Right hindlimb (tissue), 1 donor: ENCODE measurements around the gene GYPA.
"Not testable (repeated sequence)": the region's sequence is repeated elsewhere in the genome, so short reads cannot be mapped to it uniquely, and the experiment has no call there.

Experiments used
- DNase-seq: peaks from one replicate; pipeline ENCODE4 v3.0.0-alpha.2; 2018

The GYPA gene

DNA sequence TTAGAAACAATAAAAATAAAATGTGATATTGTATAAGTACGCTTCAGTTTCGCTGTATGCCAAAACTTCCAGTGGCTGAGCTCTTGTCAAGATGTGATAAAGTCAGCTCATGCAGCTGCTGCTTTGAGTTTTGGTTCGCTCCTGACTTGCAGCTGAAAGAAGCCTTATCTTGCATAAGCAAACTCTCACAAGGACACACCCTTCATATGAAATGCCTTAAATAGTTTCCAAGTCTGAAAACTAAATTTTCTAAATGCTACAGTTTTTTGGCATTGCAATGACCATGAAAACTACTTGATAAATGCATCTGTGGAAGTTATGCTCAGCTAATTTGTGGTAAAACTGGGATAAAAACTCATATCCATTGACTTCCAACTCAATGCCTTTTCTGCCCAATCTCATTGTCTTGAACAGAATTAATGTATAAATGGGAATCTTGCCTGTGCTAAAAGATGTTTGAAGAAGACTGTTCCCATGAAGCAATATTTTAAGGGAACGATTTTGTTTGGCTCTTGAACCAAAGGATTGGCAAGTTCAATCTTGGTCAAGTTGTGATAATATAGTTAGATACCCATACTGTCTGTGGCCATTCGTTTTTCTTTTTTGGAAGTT is 11.7 kb downstream of the GYPA start:
- DNase-seq, result not testable (repeated sequence)

- DNase-seq, result not testable (repeated sequence)
These were observed 15.4 kb downstream of the GYPA start for GRCh38 chr4:144125109-144125508.

- DNase-seq, result not testable (repeated sequence)
These were observed 16.4 kb downstream of the GYPA start for GRCh38 chr4:144123982-144124635.

GRCh38 chr4:144123269-144123668 is 17.2 kb downstream of the GYPA start:
- DNase-seq, result not testable (repeated sequence)

DNA sequence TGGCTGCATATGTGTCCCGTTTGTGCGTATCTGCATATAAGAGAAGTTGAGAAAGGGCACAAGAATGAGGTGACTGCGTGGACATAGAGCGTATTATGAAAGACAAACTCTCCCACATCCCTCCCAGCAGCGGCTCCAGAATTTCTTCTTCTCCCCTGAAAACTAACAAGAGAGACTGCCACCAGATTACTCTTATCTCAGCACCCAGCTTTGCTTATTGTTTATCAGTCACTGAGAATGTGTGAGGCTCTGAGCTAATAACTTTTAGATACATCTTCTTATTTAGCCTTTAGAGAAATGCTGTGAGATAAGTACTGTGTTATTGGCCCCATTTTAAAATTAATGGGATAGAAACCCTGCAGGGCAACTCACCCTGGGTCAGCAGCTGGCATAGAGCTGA is 20.8 kb downstream of the GYPA start:
- DNase-seq, result not testable (repeated sequence)

DNA sequence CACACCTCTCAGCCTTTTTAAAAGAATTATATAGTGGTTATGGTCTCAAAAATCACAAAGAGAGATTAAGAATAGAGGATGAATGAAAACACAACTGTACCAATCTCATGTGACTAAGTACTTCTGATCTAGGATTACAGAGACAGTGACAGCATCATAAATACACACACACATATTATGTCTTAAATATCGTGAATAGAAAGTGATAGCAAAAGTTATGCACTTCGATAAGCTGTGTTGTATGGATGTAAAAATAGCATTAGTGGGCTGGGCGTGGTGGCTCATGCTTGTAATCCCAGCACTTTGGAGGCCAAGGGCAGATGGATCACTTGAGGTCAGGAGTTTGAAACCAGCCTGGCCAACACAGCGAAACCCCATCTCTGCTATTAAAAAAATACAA is 25.0 kb downstream of the GYPA start:
- no peak for DNase-seq

GRCh38 chr4:144113546-144113945 is 27.0 kb downstream of the GYPA start:
- no peak for DNase-seq

GRCh38 chr4:144104509-144105130 is 35.9 kb downstream of the GYPA start:
- DNase-seq, result no peak

GRCh38 chr4:144097776-144098175 is 42.7 kb downstream of the GYPA start:
- DNase-seq, result not testable (repeated sequence)

GRCh38 chr4:144093995-144094394 is 46.5 kb downstream of the GYPA start:
- not testable (repeated sequence) for DNase-seq

GRCh38 chr4:144091181-144091580 is 49.3 kb downstream of the GYPA start:
- DNase-seq, result not testable (repeated sequence)

GRCh38 chr4:144090744-144091143 is 49.8 kb downstream of the GYPA start:
- no peak for DNase-seq

- not testable (repeated sequence) for DNase-seq
These were observed 58.5 kb downstream of the GYPA start for GRCh38 chr4:144082053-144082452.

DNA sequence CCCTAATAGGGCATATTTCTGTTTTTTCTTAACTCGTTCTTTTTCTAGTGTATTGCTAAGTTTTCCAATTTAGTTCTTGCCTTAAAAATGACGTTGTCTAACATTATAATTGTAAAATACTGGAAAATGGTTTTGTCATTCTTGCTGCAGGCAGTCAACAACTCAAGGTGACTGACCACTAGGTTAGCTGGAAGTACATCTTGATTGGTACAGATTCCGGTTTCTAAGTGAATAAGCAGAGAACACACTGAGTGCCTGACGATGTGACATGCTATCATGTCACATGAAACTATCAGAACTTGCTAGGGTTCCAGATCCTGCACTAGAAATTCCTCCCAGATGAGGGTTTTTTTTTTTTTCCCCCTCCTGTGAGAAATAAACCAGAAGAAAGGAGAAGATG is 60.4 kb downstream of the GYPA start:
- not testable (repeated sequence) for DNase-seq

- DNase-seq, result not testable (repeated sequence)
These were observed 61.8 kb downstream of the GYPA start for GRCh38 chr4:144078746-144079145.

DNA sequence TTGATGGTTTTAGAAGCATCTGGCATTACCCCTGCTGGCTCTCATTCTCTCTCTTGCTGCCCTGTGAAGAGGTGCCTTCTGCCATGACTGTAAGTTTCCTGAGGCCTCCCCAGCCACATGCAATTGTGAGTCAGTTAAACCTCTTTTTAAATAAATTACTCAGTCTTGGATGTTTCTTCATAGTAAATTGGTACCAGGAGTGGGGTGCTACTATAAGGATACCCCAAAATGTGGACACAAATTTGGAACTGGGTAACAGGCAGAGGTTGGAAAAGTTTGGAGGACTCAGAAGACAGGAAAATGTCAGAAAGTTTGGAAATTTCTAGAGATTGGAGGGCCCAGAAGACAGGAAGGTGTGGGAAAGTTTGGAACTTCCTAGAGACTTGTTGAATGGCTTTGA is 79.0 kb downstream of the GYPA start:
- not testable (repeated sequence) for DNase-seq

DNA sequence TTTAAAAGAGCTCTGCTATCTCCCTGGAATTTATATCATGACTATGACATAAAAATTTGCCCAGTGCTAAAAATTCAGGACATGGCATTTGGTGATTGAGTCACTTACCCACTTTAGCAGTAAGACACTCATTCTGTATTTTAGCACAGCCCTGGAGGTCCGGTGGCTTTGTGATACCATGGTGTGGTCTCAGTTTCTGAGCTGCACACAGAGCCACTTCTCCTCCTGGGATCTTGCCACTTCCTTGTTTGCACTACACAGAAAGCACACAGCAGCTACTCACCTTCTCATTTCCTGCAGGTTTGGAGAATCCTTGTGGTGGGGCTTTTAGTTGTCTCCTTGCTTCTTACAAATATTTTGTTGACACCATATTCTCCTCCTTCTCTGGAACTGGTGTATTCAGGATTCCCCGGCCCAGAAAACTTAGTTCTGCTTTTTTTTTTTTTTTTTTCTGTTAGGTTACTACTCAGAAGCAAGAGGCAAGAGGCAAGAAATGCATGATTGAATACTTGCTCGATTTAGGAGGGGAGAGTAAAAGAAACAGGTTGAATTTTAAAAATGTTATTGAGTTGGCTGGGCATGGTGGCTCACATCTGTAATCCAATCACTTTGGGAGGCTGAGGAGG is 80.2 kb downstream of the GYPA start:
- DNase-seq, result not testable (repeated sequence)
